C1 segment of cervical spinal cord (tissue), 14 donors: Measurements from ENCODE around the gene C1QTNF5.
A peak's percentile ranks its signal among the peaks of the same experiment; 100 is the strongest.

Experiments used
- DNase-seq, 14 donors: peaks; one replicate each; lab custom pipeline; 2025; lab: John Stamatoyannopoulos, UW

C1QTNF5 gene

GRCh38 chr11:119373059-119373920, 32.6 kb upstream of the C1QTNF5 start:
- no peak for DNase-seq

- DNase-seq = no peak
Observed at GRCh38 chr11:119372260-119373058, 31.8 kb upstream of the C1QTNF5 start.

- DNase-seq = peak in 8 of 14 donors; percentile 30 to 54 (median 43)
Observed at GRCh38 chr11:119371778-119372182, 31.1 kb upstream of the C1QTNF5 start.

GRCh38 chr11:119371067-119371601, 30.5 kb upstream of the C1QTNF5 start:
- DNase-seq = no peak

- no peak for DNase-seq
Observed at GRCh38 chr11:119370486-119371046, 29.9 kb upstream of the C1QTNF5 start.

GRCh38 chr11:119369132-119369925, 28.6 kb upstream of the C1QTNF5 start:
- DNase-seq = no peak

- peak in 4 of 14 donors; percentile 36 to 59 (median 50) for DNase-seq
Observed at GRCh38 chr11:119368121-119369034, 27.7 kb upstream of the C1QTNF5 start.

GRCh38 chr11:119367661-119368120, 27.0 kb upstream of the C1QTNF5 start:
- DNase-seq = no peak

GRCh38 chr11:119366690-119367620, 26.3 kb upstream of the C1QTNF5 start:
- DNase-seq = peak in 1 of 14 donors; percentile 21

- no peak for DNase-seq
Observed at GRCh38 chr11:119365071-119365591, 24.4 kb upstream of the C1QTNF5 start.

- DNase-seq = peak in 9 of 14 donors; percentile 25 to 71 (median 54)
Observed at GRCh38 chr11:119363851-119364590, 23.3 kb upstream of the C1QTNF5 start.

- DNase-seq = peak in 4 of 14 donors; percentile 34 to 88 (median 48)
Observed at GRCh38 chr11:119363081-119363850, 22.6 kb upstream of the C1QTNF5 start.

GRCh38 chr11:119362741-119363080, 22.0 kb upstream of the C1QTNF5 start:
- peak in 1 of 14 donors; percentile 88 for DNase-seq

GRCh38 chr11:119361941-119362725, 21.4 kb upstream of the C1QTNF5 start:
- peak in 1 of 14 donors; percentile 58 for DNase-seq

- peak in 6 of 14 donors; percentile 28 to 82 (median 50) for DNase-seq
Observed at GRCh38 chr11:119361056-119361787, 20.5 kb upstream of the C1QTNF5 start.
